Astrocyte (in vitro differentiated cells and primary cell): Measurements from ENCODE around the gene ISL1.

Experiments used
- EZH2 ChIP-seq: IDR thresholded peaks from 2 replicates; pipeline ENCODE4 v1.6.1; 2012; ENCODE audit warnings: mild to moderate bottlenecking, low read length, inconsistent platforms; ENCODE audit not compliant: insufficient read depth
- TF ChIP-seq, protein P1 (sequence below): IDR thresholded peaks from 2 replicates; pipeline ENCODE4 v1.5.1; 2011; ENCODE audit warnings: low read depth, mild to moderate bottlenecking, inconsistent platforms, low read length, moderate library complexity; ENCODE audit not compliant: insufficient read depth

DNA sequence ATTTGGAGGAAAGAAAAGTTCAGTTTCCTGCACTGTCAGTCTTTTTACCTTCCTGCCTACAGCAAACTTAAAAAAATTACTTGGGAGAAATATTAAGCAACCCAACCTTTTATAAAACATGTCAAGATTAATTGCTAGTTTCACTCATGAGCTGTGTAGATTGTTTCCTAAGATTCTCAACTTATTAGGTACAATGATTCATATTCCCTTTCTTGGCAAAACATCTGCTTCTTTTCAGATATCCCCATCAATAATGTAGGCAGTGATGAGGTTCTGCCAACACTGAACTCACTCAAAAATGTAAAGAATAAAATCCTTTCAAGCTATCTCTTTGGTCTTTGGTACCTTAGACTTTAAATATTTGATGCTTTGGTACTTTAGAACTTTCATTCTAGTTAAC is 56.0 kb downstream of the ISL1 start:
- TF ChIP-seq, protein P1, sequence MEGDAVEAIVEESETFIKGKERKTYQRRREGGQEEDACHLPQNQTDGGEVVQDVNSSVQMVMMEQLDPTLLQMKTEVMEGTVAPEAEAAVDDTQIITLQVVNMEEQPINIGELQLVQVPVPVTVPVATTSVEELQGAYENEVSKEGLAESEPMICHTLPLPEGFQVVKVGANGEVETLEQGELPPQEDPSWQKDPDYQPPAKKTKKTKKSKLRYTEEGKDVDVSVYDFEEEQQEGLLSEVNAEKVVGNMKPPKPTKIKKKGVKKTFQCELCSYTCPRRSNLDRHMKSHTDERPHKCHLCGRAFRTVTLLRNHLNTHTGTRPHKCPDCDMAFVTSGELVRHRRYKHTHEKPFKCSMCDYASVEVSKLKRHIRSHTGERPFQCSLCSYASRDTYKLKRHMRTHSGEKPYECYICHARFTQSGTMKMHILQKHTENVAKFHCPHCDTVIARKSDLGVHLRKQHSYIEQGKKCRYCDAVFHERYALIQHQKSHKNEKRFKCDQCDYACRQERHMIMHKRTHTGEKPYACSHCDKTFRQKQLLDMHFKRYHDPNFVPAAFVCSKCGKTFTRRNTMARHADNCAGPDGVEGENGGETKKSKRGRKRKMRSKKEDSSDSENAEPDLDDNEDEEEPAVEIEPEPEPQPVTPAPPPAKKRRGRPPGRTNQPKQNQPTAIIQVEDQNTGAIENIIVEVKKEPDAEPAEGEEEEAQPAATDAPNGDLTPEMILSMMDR, result no peak
- no peak for TF ChIP-seq EZH2
